HepG2 (cell line): ENCODE results near the gene ACAP2. TPM values are rescaled to one million over a fixed set of nuclear protein-coding genes. Genes with fewer than 3 reads are reported as not detected.

ENCODE experiments used
- ATF7 ChIP-seq, 2 experiments: fragments of 450-650 bp in 1 of 2; sonication (generic) in 1 of 2; formaldehyde crosslinking in 1 of 2; IDR thresholded peaks; 2 replicates each; pipeline versions ENCODE4 v1.4.0 to v1.6.1; 2016 to 2020; ENCODE audit warnings: antibody characterized with exemption in 1 of 2, mild to moderate bottlenecking in 1 of 2, missing genetic modification reagents in 1 of 2
- BRCA1 ChIP-seq: sonication (generic); formaldehyde crosslinking; IDR thresholded peaks from 2 replicates; pipeline ENCODE4 v1.4.0; 2020; ENCODE audit warnings: missing genetic modification reagents
- CEBPG ChIP-seq: IDR thresholded peaks from 2 replicates; pipeline ENCODE4 v1.6.1; 2016
- IRF9 ChIP-seq: sonication (generic); formaldehyde crosslinking; IDR thresholded peaks from 2 replicates; pipeline ENCODE4 v1.8.0; 2022; ENCODE audit warnings: missing genetic modification reagents, mild to moderate bottlenecking, borderline replicate concordance
- MEF2D ChIP-seq: sonication (generic); formaldehyde crosslinking; IDR thresholded peaks from 2 replicates; pipeline ENCODE4 v1.5.1; 2020; ENCODE audit warnings: mild to moderate bottlenecking, missing genetic modification reagents
- MTF1 ChIP-seq: sonication (generic); formaldehyde crosslinking; IDR thresholded peaks from 2 replicates; pipeline ENCODE4 v1.5.0; 2020; ENCODE audit warnings: missing genetic modification reagents
- NCOA5 ChIP-seq: sonication (generic); formaldehyde crosslinking; IDR thresholded peaks from 2 replicates; pipeline ENCODE4 v1.4.0; 2020; ENCODE audit warnings: missing genetic modification reagents
- TRIM24 ChIP-seq: sonication (generic); formaldehyde crosslinking; IDR thresholded peaks from 2 replicates; pipeline ENCODE4 v1.8.0; 2022; ENCODE audit warnings: mild to moderate bottlenecking, missing genetic modification reagents
- ZNF354B ChIP-seq: sonication (generic); formaldehyde crosslinking; IDR thresholded peaks from 2 replicates; pipeline ENCODE4 v1.8.0; 2022; ENCODE audit warnings: mild to moderate bottlenecking, missing genetic modification reagents
- ZNF687 ChIP-seq: sonication (generic); formaldehyde crosslinking; IDR thresholded peaks from 2 replicates; pipeline ENCODE4 v1.5.1; 2020; ENCODE audit warnings: mild to moderate bottlenecking, missing genetic modification reagents, moderate library complexity
- ZNF770 ChIP-seq: sonication (generic); formaldehyde crosslinking; IDR thresholded peaks from 2 replicates; pipeline ENCODE4 v1.5.0; 2020; ENCODE audit warnings: mild to moderate bottlenecking, missing genetic modification reagents
- polyA plus RNA-seq, 8 experiments: library from polyadenylated mRNA; depleted of rRNA in 3 of 8; stranded (reverse) in 7 of 8; unstranded in 1 of 8; fragments of >200 nt; fragmentation: Illumina TruSeq in 4 of 8; extraction: Trizol in 4 of 8; gene quantifications; 2 replicates each; pipeline versions ENCODE4 v1.2.1 to v1.2.3, GENCODE V29; 2011 to 2016; ENCODE audit warnings: low read depth in 4 of 8, missing spikeins in 1 of 8, mixed read lengths in 1 of 8; ENCODE audit not compliant: insufficient read depth in 1 of 8
- total RNA-seq, 5 experiments: library from RNA; depleted of rRNA; stranded (reverse); fragments of >200 nt; fragmentation: Illumina TruSeq; extraction: Trizol; gene quantifications; 2 replicates each; pipeline ENCODE4 v1.2.3, GENCODE V29; 2016; ENCODE audit warnings: low read depth in 1 of 5
- TF ChIP-seq, protein P1 (sequence below): IDR thresholded peaks from 2 replicates; pipeline ENCODE4 v1.6.1; 2016; ENCODE audit warnings: missing compliant biosample characterization, missing genetic modification reagents, borderline replicate concordance
- TF ChIP-seq, protein P2 (sequence below): sonication (generic); formaldehyde crosslinking; IDR thresholded peaks from 2 replicates; pipeline ENCODE4 v1.4.0; 2020; ENCODE audit warnings: low read depth, mild to moderate bottlenecking, missing genetic modification reagents
- TF ChIP-seq, protein P3 (sequence below): sonication (generic); formaldehyde crosslinking; IDR thresholded peaks from 2 replicates; pipeline ENCODE4 v1.5.0; 2020; ENCODE audit warnings: missing genetic modification reagents, mild to moderate bottlenecking, borderline replicate concordance
- TF ChIP-seq, protein P4 (sequence below): sonication (generic); formaldehyde crosslinking; conservative IDR thresholded peaks from 2 replicates; pipeline ENCODE4 v1.8.0; 2022; ENCODE audit warnings: missing genetic modification reagents

ACAP2 gene
- total and polyA plus RNA-seq, 2 of the 13 experiments (the other 11 are each of a cell fraction or from before 2014, with no cell fraction given), result 7.3 to 23.9 TPM

DNA sequence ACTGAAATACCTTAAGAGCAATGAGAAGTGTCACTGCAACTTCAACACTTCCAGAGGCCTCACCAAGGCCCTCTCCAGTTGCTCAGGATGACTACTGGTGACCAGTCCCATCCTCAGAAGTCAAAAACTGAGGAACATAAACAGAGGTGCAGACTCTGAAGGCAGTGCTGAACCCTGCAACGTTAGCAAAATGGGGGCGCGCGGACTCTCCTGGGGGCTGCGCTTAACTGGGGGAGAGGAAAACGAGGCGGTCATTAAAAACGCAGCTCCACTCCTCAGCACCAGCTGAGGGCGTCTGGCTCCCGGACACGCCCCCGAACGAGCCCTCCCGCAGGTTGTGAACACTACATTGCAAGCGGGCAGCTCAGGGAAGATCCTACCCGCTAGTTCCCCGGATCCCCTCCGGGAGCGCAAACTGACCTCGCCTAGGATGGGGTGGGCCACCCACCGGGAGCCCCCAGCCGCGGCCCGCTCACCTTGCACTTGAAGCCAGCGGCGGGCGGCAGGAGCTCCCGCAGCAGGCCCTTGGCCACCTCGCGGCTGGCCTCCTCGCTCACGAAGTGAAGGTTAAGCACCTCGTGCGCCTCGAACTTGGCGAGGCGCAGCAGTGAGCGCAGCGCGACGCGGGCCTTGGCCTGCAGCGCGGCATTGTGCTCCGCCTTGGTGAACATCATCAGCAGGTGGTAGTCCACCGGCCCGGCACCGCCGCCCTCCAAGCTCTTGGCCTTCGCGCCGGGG lies 172.6 kb downstream of the ACAP2 start (continued):
- TF ChIP-seq, protein P1, sequence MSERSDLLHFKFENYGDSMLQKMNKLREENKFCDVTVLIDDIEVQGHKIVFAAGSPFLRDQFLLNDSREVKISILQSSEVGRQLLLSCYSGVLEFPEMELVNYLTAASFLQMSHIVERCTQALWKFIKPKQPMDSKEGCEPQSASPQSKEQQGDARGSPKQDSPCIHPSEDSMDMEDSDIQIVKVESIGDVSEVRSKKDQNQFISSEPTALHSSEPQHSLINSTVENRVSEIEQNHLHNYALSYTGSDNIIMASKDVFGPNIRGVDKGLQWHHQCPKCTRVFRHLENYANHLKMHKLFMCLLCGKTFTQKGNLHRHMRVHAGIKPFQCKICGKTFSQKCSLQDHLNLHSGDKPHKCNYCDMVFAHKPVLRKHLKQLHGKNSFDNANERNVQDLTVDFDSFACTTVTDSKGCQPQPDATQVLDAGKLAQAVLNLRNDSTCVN (CRISPR knock-in tag), result peak; percentile 24; the same call in 1 of the 2 replicates
- no peak for TF ChIP-seq NCOA5 (CRISPR knock-in tag)
- no peak for TF ChIP-seq CEBPG (CRISPR knock-in tag)
- TF ChIP-seq, protein P2, sequence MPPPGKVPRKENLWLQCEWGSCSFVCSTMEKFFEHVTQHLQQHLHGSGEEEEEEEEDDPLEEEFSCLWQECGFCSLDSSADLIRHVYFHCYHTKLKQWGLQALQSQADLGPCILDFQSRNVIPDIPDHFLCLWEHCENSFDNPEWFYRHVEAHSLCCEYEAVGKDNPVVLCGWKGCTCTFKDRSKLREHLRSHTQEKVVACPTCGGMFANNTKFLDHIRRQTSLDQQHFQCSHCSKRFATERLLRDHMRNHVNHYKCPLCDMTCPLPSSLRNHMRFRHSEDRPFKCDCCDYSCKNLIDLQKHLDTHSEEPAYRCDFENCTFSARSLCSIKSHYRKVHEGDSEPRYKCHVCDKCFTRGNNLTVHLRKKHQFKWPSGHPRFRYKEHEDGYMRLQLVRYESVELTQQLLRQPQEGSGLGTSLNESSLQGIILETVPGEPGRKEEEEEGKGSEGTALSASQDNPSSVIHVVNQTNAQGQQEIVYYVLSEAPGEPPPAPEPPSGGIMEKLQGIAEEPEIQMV (CRISPR knock-in tag), result no peak; the same call in 1 of the 2 replicates
- no peak for TF ChIP-seq TRIM24 (CRISPR knock-in tag)
- TF ChIP-seq IRF9, result peak; percentile 68; the same call in 1 of the 2 replicates
- peak; percentile 84; the same call in 1 of the 2 replicates for TF ChIP-seq BRCA1 (CRISPR knock-in tag)
- no peak for TF ChIP-seq MEF2D (CRISPR knock-in tag)
- TF ChIP-seq ZNF770 (CRISPR knock-in tag), result peak; percentile 79
- peak; percentile 81; the same call in 1 of the 2 replicates for TF ChIP-seq MTF1
- TF ChIP-seq ZNF354B (CRISPR knock-in tag), result no peak
- TF ChIP-seq, protein P3, sequence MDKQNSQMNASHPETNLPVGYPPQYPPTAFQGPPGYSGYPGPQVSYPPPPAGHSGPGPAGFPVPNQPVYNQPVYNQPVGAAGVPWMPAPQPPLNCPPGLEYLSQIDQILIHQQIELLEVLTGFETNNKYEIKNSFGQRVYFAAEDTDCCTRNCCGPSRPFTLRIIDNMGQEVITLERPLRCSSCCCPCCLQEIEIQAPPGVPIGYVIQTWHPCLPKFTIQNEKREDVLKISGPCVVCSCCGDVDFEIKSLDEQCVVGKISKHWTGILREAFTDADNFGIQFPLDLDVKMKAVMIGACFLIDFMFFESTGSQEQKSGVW (CRISPR knock-in tag), result 0 out of 2 replicates have a peak, but pooled peaks have one; percentile 21
- no peak for TF ChIP-seq ATF7 (IDR thresholded peaks at IDR 0.05)
- no peak for TF ChIP-seq ATF7 (CRISPR knock-in tag; IDR thresholded peaks at IDR 0.05)
- TF ChIP-seq, protein P4, sequence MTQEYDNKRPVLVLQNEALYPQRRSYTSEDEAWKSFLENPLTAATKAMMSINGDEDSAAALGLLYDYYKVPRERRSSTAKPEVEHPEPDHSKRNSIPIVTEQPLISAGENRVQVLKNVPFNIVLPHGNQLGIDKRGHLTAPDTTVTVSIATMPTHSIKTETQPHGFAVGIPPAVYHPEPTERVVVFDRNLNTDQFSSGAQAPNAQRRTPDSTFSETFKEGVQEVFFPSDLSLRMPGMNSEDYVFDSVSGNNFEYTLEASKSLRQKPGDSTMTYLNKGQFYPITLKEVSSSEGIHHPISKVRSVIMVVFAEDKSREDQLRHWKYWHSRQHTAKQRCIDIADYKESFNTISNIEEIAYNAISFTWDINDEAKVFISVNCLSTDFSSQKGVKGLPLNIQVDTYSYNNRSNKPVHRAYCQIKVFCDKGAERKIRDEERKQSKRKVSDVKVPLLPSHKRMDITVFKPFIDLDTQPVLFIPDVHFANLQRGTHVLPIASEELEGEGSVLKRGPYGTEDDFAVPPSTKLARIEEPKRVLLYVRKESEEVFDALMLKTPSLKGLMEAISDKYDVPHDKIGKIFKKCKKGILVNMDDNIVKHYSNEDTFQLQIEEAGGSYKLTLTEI (CRISPR knock-in tag), result no peak
- peak; percentile 95 for TF ChIP-seq ZNF687 (CRISPR knock-in tag)
